Fibroblast of lung (primary cell): ENCODE data around the gene SRGAP2C.
"Not testable (repeated sequence)": the region's sequence is repeated elsewhere in the genome, so short reads cannot be mapped to it uniquely, and the experiment has no call there.

ENCODE experiments used
- EZH2 ChIP-seq: IDR thresholded peaks from 2 replicates; pipeline ENCODE4 v1.5.1; 2012; ENCODE audit warnings: low read length, control low read depth, mild to moderate bottlenecking; ENCODE audit errors: missing control alignments
- TF ChIP-seq, protein P1 (sequence below), 2 donors: IDR thresholded peaks in 1 of 2; conservative IDR thresholded peaks in 1 of 2; 1 replicate in 1 of 2; 2 replicates in 1 of 2; pipeline ENCODE4 v1.5.1; 2011 to 2012; ENCODE audit warnings: low read length in 2 of 2, control low read depth in 1 of 2, inconsistent platforms in 1 of 2, low read depth in 1 of 2, mild to moderate bottlenecking in 1 of 2

DNA sequence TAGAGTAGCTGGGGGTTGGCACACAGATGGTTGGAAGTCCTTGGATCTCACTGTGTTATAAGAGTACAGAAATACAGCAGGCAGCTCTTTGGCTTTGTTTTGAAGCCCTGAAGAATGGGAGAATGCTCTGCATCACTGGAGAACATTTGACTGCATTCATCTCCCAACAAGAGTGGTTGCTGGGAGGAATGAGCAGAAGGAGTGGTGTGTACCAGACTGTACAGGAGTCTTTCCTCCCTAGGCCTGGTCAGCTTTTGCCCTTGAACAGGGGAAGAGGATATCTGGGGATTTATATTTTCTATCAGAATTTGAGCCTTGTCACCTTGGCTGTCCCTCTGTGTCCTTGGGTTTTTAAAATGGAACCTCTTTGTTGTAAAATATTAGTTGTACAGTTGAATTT lies 69.8 kb downstream of the SRGAP2C start:
- TF ChIP-seq, protein P1, sequence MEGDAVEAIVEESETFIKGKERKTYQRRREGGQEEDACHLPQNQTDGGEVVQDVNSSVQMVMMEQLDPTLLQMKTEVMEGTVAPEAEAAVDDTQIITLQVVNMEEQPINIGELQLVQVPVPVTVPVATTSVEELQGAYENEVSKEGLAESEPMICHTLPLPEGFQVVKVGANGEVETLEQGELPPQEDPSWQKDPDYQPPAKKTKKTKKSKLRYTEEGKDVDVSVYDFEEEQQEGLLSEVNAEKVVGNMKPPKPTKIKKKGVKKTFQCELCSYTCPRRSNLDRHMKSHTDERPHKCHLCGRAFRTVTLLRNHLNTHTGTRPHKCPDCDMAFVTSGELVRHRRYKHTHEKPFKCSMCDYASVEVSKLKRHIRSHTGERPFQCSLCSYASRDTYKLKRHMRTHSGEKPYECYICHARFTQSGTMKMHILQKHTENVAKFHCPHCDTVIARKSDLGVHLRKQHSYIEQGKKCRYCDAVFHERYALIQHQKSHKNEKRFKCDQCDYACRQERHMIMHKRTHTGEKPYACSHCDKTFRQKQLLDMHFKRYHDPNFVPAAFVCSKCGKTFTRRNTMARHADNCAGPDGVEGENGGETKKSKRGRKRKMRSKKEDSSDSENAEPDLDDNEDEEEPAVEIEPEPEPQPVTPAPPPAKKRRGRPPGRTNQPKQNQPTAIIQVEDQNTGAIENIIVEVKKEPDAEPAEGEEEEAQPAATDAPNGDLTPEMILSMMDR (conservative IDR thresholded peaks at IDR 0.05 in 1 of 2, IDR thresholded peaks at IDR 0.05 in 1 of 2; ENCODE audit: low read depth in 1 of 2, low read length in 2 of 2): not testable (repeated sequence)
- TF ChIP-seq EZH2: not testable (repeated sequence)
